Liver (tissue), 9 donors: Measurements from ENCODE around the gene TTC7B. TPM values are rescaled to one million over a fixed set of nuclear protein-coding genes. Genes with fewer than 3 reads are reported as not detected.
A peak's percentile ranks its signal among the peaks of the same experiment; 100 is the strongest.

Source experiments
- DNase-seq: peaks from one replicate; pipeline ENCODE4 v3.0.0-alpha.2; 2017; ENCODE audit warnings: low spot score
- H3K27ac ChIP-seq, 2 donors: one replicate each; pipeline ENCODE4 v1.7.0; 2013; ENCODE audit warnings: inconsistent platforms in 2 of 2, low read length in 2 of 2, control low read depth in 1 of 2, low read depth in 1 of 2, mild to moderate bottlenecking in 1 of 2
- H3K27me3 ChIP-seq, 4 donors: one replicate each; pipeline versions ENCODE4 v1.6.1 to v1.7.0; 2013; ENCODE audit warnings: low read length in 3 of 4, inconsistent platforms in 1 of 4, mild to moderate bottlenecking in 1 of 4, moderate library complexity in 1 of 4; ENCODE audit not compliant: control insufficient read depth in 4 of 4, insufficient read depth in 4 of 4
- H3K36me3 ChIP-seq, 4 donors: one replicate each; pipeline versions ENCODE4 v1.6.1 to v1.7.0; 2013; ENCODE audit warnings: low read length in 3 of 4, mild to moderate bottlenecking in 3 of 4, low read depth in 1 of 4, moderate library complexity in 1 of 4; ENCODE audit not compliant: control insufficient read depth in 4 of 4, insufficient read depth in 3 of 4
- H3K4me1 ChIP-seq, 4 donors: one replicate each; pipeline versions ENCODE4 v1.6.1 to v1.7.0; 2013; ENCODE audit warnings: low read length in 3 of 4, mild to moderate bottlenecking in 3 of 4, moderate library complexity in 1 of 4; ENCODE audit not compliant: control insufficient read depth in 4 of 4, insufficient read depth in 4 of 4
- H3K4me3 ChIP-seq, 3 donors: one replicate each; pipeline versions ENCODE4 v1.6.1 to v1.7.0; 2013; ENCODE audit warnings: low read length in 3 of 3, control low read depth in 1 of 3, low read depth in 1 of 3, mild to moderate bottlenecking in 1 of 3
- H3K9ac ChIP-seq, 2 donors: one replicate each; pipeline ENCODE4 v1.7.0; 2013; ENCODE audit warnings: low read length in 2 of 2, mild to moderate bottlenecking in 2 of 2, moderate library complexity in 2 of 2, control low read depth in 1 of 2, low read depth in 1 of 2
- H3K9me3 ChIP-seq, 4 donors: one replicate each; pipeline versions ENCODE4 v1.6.1 to v1.7.0; 2013; ENCODE audit warnings: low read length in 3 of 4; ENCODE audit not compliant: control insufficient read depth in 4 of 4
- ATF3 ChIP-seq: IDR thresholded peaks from 2 replicates; pipeline ENCODE4 v1.6.1; 2016; ENCODE audit warnings: antibody characterized with exemption
- EGR1 ChIP-seq, 2 donors: IDR thresholded peaks; 2 replicates each; pipeline ENCODE4 v1.6.1; 2016 to 2018; ENCODE audit warnings: antibody characterized with exemption in 2 of 2, low read depth in 2 of 2
- FOXA1 ChIP-seq: IDR thresholded peaks from 2 replicates; pipeline ENCODE4 v1.6.1; 2016; ENCODE audit warnings: antibody characterized with exemption
- FOXA2 ChIP-seq: IDR thresholded peaks from 2 replicates; pipeline ENCODE4 v1.6.1; 2016; ENCODE audit warnings: antibody characterized with exemption
- GABPA ChIP-seq, 2 donors: IDR thresholded peaks in 1 of 2; conservative IDR thresholded peaks in 1 of 2; 2 replicates each; pipeline ENCODE4 v1.6.1; 2016; ENCODE audit warnings: antibody characterized with exemption in 2 of 2, mild to moderate bottlenecking in 1 of 2, moderate library complexity in 1 of 2
- HNF4A ChIP-seq, 2 donors: conservative IDR thresholded peaks; 2 replicates each; pipeline ENCODE4 v1.6.1; 2016; ENCODE audit warnings: antibody characterized with exemption in 2 of 2, mild to moderate bottlenecking in 2 of 2
- HNF4G ChIP-seq: IDR thresholded peaks from 2 replicates; pipeline ENCODE4 v1.6.1; 2016; ENCODE audit warnings: antibody characterized with exemption
- JUND ChIP-seq, 2 donors: IDR thresholded peaks; 2 replicates each; pipeline ENCODE4 v1.6.1; 2016; ENCODE audit warnings: antibody characterized with exemption in 2 of 2
- NR2F2 ChIP-seq: IDR thresholded peaks from 2 replicates; pipeline ENCODE4 v1.6.1; 2016; ENCODE audit warnings: antibody characterized with exemption
- RAD21 ChIP-seq, 2 donors: IDR thresholded peaks; 2 replicates each; pipeline ENCODE4 v1.6.1; 2016; ENCODE audit warnings: antibody characterized with exemption in 2 of 2, mild to moderate bottlenecking in 2 of 2
- RXRA ChIP-seq, 2 donors: IDR thresholded peaks; 2 replicates each; pipeline ENCODE4 v1.6.1; 2017 to 2018; ENCODE audit warnings: antibody characterized with exemption in 2 of 2, mild to moderate bottlenecking in 1 of 2
- SP1 ChIP-seq: IDR thresholded peaks from 2 replicates; pipeline ENCODE4 v1.6.1; 2018; ENCODE audit warnings: antibody characterized with exemption, mild to moderate bottlenecking
- TAF1 ChIP-seq: conservative IDR thresholded peaks from 2 replicates; pipeline ENCODE4 v1.6.1; 2016; ENCODE audit warnings: antibody characterized with exemption, mild to moderate bottlenecking
- YY1 ChIP-seq: IDR thresholded peaks from 2 replicates; pipeline ENCODE4 v1.6.1; 2016; ENCODE audit warnings: antibody characterized with exemption, mild to moderate bottlenecking
- WGBS: extraction: QIAGEN DNeasy Blood & Tissue Kit; methylation state at CpG from one replicate; pipeline ENCODE4 v1.1.7; 2013; 5-methylcytosine and 5-hydroxymethylcytosine counted together
- polyA plus RNA-seq, 2 donors: library from polyadenylated mRNA; stranded (reverse) in 1 of 2; unstranded in 1 of 2; fragments of 200-250 nt in 1 of 2; fragments of >200 nt in 1 of 2; fragmentation: Nextera tagmentation in 1 of 2; extraction: Ambion mirVana in 1 of 2; gene quantifications; one replicate each; pipeline versions ENCODE4 v1.2.1 to v1.2.3, GENCODE V29; 2013 to 2015
- total RNA-seq, 2 donors: library from RNA; depleted of rRNA; stranded (reverse); fragments of >200 nt; gene quantifications; one replicate each; pipeline ENCODE4 v1.2.3, GENCODE V29; 2014
- TF ChIP-seq, protein P1 (sequence below): IDR thresholded peaks from 2 replicates; pipeline ENCODE4 v1.6.1; 2016; ENCODE audit warnings: antibody characterized with exemption
- TF ChIP-seq, protein P2 (sequence below): IDR thresholded peaks from 2 replicates; pipeline ENCODE4 v1.6.1; 2016; ENCODE audit warnings: antibody characterized with exemption, mild to moderate bottlenecking
- TF ChIP-seq, protein P3 (sequence below): IDR thresholded peaks from 2 replicates; pipeline ENCODE4 v1.6.1; 2016; ENCODE audit warnings: antibody characterized with exemption
- TF ChIP-seq, protein P4 (sequence below): fragments of 150-350 bp; IDR thresholded peaks from 2 replicates; pipeline ENCODE4 v1.5.1; 2017; ENCODE audit warnings: improper control_type of control experiment, low read depth, low read length; ENCODE audit not compliant: missing input control
- donor health status: healthy.
- donor health status: healthy.
- donor health status: healthy.
- donor health status: healthy.
- donor health status: healthy.

The TTC7B gene
- total and polyA plus RNA-seq, 4 donors = 9.1 to 31.0 (median 12.5) TPM

GRCh38 chr14:90811641-90812040 lies 4.6 kb downstream of the TTC7B start:
- peaks cover 46 to 88% (median 74%) of the 10 kb centered on the region in 4 donors for H3K4me1 ChIP-seq
- no peak overlapping the region for H3K4me3 ChIP-seq
- 94% methylated on average over 10 of the region's 10 CpGs for WGBS

GRCh38 chr14:90810806-90811205 lies 5.4 kb downstream of the TTC7B start:
- H3K9ac ChIP-seq = no peak overlapping the region
- WGBS = 76% methylated on average over 5 of the region's 5 CpGs
- no peak overlapping the region for H3K27ac ChIP-seq
- no peaks in the 10 kb centered on the region for H3K27me3 ChIP-seq
- TF ChIP-seq FOXA2 (no peak), RAD21 (IDR thresholded peaks at IDR 0.05) (no peak), RXRA (IDR thresholded peaks at IDR 0.05) (no peak), HNF4G (no peak), NR2F2 (no peak), EGR1 (IDR thresholded peaks at IDR 0.05; ENCODE audit: low read depth in 2 of 2) (no peak), ATF3 (no peak), HNF4A (conservative IDR thresholded peaks at IDR 0.05) (no peak), SP1 (no peak), YY1 (no peak), JUND (IDR thresholded peaks at IDR 0.05) (no peak), TAF1 (no peak), FOXA1 (no peak), GABPA (IDR thresholded peaks at IDR 0.05 in 1 of 2, conservative IDR thresholded peaks at IDR 0.05 in 1 of 2) (no peak)
- TF ChIP-seq, protein P1, sequence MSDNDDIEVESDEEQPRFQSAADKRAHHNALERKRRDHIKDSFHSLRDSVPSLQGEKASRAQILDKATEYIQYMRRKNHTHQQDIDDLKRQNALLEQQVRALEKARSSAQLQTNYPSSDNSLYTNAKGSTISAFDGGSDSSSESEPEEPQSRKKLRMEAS = no peak
- TF ChIP-seq, protein P2, sequence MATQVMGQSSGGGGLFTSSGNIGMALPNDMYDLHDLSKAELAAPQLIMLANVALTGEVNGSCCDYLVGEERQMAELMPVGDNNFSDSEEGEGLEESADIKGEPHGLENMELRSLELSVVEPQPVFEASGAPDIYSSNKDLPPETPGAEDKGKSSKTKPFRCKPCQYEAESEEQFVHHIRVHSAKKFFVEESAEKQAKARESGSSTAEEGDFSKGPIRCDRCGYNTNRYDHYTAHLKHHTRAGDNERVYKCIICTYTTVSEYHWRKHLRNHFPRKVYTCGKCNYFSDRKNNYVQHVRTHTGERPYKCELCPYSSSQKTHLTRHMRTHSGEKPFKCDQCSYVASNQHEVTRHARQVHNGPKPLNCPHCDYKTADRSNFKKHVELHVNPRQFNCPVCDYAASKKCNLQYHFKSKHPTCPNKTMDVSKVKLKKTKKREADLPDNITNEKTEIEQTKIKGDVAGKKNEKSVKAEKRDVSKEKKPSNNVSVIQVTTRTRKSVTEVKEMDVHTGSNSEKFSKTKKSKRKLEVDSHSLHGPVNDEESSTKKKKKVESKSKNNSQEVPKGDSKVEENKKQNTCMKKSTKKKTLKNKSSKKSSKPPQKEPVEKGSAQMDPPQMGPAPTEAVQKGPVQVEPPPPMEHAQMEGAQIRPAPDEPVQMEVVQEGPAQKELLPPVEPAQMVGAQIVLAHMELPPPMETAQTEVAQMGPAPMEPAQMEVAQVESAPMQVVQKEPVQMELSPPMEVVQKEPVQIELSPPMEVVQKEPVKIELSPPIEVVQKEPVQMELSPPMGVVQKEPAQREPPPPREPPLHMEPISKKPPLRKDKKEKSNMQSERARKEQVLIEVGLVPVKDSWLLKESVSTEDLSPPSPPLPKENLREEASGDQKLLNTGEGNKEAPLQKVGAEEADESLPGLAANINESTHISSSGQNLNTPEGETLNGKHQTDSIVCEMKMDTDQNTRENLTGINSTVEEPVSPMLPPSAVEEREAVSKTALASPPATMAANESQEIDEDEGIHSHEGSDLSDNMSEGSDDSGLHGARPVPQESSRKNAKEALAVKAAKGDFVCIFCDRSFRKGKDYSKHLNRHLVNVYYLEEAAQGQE = no peak
- TF ChIP-seq, protein P3, sequence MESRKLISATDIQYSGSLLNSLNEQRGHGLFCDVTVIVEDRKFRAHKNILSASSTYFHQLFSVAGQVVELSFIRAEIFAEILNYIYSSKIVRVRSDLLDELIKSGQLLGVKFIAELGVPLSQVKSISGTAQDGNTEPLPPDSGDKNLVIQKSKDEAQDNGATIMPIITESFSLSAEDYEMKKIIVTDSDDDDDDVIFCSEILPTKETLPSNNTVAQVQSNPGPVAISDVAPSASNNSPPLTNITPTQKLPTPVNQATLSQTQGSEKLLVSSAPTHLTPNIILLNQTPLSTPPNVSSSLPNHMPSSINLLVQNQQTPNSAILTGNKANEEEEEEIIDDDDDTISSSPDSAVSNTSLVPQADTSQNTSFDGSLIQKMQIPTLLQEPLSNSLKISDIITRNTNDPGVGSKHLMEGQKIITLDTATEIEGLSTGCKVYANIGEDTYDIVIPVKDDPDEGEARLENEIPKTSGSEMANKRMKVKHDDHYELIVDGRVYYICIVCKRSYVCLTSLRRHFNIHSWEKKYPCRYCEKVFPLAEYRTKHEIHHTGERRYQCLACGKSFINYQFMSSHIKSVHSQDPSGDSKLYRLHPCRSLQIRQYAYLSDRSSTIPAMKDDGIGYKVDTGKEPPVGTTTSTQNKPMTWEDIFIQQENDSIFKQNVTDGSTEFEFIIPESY = no peak
- TF ChIP-seq, protein P4, sequence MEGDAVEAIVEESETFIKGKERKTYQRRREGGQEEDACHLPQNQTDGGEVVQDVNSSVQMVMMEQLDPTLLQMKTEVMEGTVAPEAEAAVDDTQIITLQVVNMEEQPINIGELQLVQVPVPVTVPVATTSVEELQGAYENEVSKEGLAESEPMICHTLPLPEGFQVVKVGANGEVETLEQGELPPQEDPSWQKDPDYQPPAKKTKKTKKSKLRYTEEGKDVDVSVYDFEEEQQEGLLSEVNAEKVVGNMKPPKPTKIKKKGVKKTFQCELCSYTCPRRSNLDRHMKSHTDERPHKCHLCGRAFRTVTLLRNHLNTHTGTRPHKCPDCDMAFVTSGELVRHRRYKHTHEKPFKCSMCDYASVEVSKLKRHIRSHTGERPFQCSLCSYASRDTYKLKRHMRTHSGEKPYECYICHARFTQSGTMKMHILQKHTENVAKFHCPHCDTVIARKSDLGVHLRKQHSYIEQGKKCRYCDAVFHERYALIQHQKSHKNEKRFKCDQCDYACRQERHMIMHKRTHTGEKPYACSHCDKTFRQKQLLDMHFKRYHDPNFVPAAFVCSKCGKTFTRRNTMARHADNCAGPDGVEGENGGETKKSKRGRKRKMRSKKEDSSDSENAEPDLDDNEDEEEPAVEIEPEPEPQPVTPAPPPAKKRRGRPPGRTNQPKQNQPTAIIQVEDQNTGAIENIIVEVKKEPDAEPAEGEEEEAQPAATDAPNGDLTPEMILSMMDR = no peak
- no peak overlapping the region for H3K4me3 ChIP-seq
- DNase-seq = no peak
- H3K9me3 ChIP-seq = no peaks in the 10 kb centered on the region
- H3K36me3 ChIP-seq = no peaks in the 10 kb centered on the region
- peaks cover 46 to 87% (median 75%) of the 10 kb centered on the region in 4 donors for H3K4me1 ChIP-seq

More at GRCh38 chr14:90811641-90812040, 4.6 kb downstream of the TTC7B start:
- no peaks in the 10 kb centered on the region for H3K36me3 ChIP-seq
- H3K9me3 ChIP-seq = no peaks in the 10 kb centered on the region
- H3K27me3 ChIP-seq = no peaks in the 10 kb centered on the region
- TF ChIP-seq GABPA (IDR thresholded peaks at IDR 0.05 in 1 of 2, conservative IDR thresholded peaks at IDR 0.05 in 1 of 2) (no peak), NR2F2 (no peak), YY1 (no peak), JUND (IDR thresholded peaks at IDR 0.05) (no peak), RAD21 (IDR thresholded peaks at IDR 0.05) (no peak)
- no peak overlapping the region for H3K9ac ChIP-seq
- H3K27ac ChIP-seq = peak overlapping the region in 1 of 2 donors; percentile 45
- no peak for DNase-seq
